Loucy (cell line): ENCODE results near the gene TNPO1.

ENCODE experiments used
- CTCF ChIP-seq: fragments of 200-600 bp; sonication (generic); conservative IDR thresholded peaks from 2 replicates; pipeline ENCODE4 v1.5.1; 2014; ENCODE audit warnings: mild to moderate bottlenecking, antibody characterized with exemption, low read length
- EZH2phosphoT487 ChIP-seq: fragments of 200-600 bp; IDR thresholded peaks from 2 replicates; pipeline ENCODE4 v1.6.1; 2018; ENCODE audit warnings: antibody characterized with exemption, mild to moderate bottlenecking, moderate library complexity, borderline replicate concordance

- TF ChIP-seq CTCF (no peak), EZH2phosphoT487 (no peak)
These were observed 23.6 kb downstream of the TNPO1 start for GRCh38 chr5:72840041-72840440.
